GM23338 (cell line): ENCODE data around the gene AXL.

ENCODE experiments used
- CTCF ChIP-seq, 2 experiments: fragments of 200-600 bp in 1 of 2; sonication (generic) in 1 of 2; conservative IDR thresholded peaks; 2 replicates each; pipeline versions ENCODE4 v1.5.1 to v1.6.1; 2016 to 2017; ENCODE audit warnings: antibody characterized with exemption in 2 of 2, low read depth in 2 of 2, mild to moderate bottlenecking in 2 of 2, moderate library complexity in 1 of 2
- EZH2 ChIP-seq: fragments of 200-600 bp; sonication (generic); IDR thresholded peaks from one replicate; pipeline ENCODE4 v1.8.0; 2017; ENCODE audit warnings: antibody characterized with exemption, mild to moderate bottlenecking, low read depth; ENCODE audit not compliant: unreplicated experiment

GRCh38 chr19:41276231-41276630 lies 57.2 kb downstream of the AXL start:
- no peak for TF ChIP-seq EZH2
- TF ChIP-seq CTCF (conservative IDR thresholded peaks at IDR 0.05; ENCODE audit: low read depth in 2 of 2), result no peak
